Measurements from ENCODE around the gene ADARB2.
"Not testable (repeated sequence)": the region's sequence is repeated elsewhere in the genome, so short reads cannot be mapped to it uniquely, and the experiment has no call there.

The ADARB2 gene

GRCh38 chr10:1267568-1267967 lies 469.8 kb downstream of the ADARB2 start:
- DNase-seq: no peak

DNA sequence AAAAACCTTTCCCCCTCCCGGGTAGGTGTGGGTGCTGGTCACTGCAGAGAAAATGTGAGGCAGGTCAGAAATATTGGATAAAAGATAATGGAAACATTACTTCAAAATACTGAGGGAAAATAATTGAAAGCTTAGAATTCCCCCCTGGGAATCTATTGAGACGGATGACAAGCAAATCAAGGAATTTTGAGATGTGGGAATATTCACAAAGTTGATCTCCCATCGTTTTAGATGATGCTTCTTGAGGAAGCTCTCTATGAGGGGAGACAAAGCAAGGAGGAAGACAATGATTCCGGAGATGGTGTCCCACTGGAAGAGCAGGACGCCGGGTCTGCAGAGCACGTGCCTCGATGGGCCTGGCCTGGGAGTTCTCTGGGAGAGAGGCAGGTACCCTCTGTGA lies 470.2 kb downstream of the ADARB2 start:
- DNase-seq: no peak

- DNase-seq: no peak
Observed at GRCh38 chr10:1266033-1266802, 471.1 kb downstream of the ADARB2 start.

DNA sequence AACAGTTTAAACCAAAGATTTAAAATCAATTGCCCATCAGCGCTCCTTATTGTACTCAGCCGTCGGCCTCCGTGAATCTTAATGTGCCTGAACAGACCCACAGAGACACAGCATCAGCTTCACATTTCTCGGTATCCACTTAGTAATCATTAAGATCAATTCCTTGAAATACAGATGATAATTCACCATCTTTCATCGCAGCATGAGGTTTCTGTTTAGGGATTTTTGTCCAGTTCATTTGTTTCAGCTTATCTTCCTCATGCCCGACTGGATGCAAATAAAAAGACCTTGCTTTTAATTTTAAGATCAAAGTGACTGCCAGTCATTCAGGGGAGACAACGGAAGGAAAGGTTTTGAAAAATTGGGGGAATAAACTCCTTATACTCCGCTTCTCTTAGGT lies 473.3 kb downstream of the ADARB2 start:
- no peak for DNase-seq

- no peak for DNase-seq
Observed at GRCh38 chr10:1257274-1257673, 480.1 kb downstream of the ADARB2 start.

GRCh38 chr10:1256432-1256725 lies 480.9 kb downstream of the ADARB2 start:
- DNase-seq: no peak

DNA sequence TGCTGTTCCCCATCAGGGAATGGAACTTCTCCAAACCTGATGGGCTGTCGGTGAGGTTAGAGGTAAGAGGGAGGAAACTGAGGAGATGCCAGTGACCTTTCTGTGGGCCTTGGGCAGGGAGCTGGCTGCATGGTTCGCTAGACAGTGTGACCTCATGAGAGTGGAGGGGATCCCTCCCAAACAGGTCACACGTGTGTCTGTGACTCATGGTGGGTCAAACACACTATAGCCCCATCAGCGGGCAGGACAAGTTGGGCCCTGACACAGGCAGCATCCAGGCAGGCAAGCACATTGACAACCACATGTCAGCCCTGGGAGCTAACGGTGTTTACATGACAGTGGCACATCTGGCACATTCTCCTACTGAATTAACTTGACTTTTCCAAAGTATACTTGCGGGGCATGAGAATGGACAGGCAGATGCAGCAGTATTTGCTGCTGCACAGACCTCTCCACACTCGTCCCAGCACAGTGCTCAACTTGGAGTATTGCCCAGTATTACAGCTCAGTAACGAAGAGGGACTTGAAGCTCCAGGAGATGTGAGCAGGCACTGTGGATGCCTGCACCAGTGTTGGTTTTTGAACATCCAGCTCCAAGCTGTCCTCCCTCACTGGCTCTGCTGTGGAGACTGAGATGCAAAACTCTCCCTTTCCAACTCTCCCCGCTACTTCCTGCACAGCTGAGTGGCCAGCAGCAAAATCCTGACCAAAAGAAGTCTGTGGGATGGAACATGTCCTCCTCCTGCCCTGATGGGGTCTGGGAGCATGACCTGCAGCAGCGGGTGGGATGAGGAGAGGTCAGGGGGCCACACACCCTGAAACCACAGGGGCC lies 481.5 kb downstream of the ADARB2 start:
- no peak for DNase-seq

- DNase-seq: no peak
Observed at GRCh38 chr10:1255118-1255517, 482.2 kb downstream of the ADARB2 start.

GRCh38 chr10:1253523-1254353 lies 483.6 kb downstream of the ADARB2 start:
- DNase-seq: no peak

DNA sequence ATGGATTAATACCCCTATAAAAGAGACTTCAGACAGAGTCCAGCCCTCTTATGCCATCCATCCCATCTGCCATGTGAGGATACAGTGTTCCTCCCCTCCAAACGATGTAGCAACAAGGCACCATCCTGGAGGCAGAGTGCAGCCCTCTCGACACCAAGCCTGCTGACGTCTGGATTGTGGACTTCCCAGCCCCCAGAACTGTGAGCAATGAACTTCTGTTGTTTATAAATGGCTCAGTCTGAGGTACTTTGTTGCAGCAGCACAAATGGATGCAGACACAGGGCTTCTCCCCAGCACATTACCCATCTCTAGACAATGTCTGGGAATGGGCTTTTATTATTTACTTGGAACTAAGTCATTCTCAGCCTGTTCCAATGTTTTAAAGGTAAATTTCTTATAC lies 485.6 kb downstream of the ADARB2 start:
- no peak for DNase-seq

GRCh38 chr10:1249142-1249920 lies 488.0 kb downstream of the ADARB2 start:
- DNase-seq: no peak

DNA sequence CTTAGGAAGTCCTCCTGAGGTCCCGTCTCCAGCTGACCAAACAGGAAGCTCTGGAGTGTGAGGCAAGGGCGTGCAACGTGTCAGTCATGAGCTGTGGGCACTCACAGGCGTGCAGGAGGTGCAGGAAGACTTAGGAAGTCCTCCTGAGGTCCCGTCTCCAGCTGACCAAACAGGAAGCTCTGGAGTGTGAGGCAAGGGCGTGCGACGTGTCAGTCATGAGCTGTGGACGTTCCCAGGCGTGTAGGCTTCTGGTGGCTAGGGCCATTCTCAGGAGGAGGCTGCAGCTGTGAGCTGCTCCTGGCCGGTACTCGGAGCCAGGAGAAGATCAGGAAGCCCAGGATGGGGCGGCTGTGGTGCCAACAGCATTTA lies 489.1 kb downstream of the ADARB2 start:
- not testable (repeated sequence) for DNase-seq

DNA sequence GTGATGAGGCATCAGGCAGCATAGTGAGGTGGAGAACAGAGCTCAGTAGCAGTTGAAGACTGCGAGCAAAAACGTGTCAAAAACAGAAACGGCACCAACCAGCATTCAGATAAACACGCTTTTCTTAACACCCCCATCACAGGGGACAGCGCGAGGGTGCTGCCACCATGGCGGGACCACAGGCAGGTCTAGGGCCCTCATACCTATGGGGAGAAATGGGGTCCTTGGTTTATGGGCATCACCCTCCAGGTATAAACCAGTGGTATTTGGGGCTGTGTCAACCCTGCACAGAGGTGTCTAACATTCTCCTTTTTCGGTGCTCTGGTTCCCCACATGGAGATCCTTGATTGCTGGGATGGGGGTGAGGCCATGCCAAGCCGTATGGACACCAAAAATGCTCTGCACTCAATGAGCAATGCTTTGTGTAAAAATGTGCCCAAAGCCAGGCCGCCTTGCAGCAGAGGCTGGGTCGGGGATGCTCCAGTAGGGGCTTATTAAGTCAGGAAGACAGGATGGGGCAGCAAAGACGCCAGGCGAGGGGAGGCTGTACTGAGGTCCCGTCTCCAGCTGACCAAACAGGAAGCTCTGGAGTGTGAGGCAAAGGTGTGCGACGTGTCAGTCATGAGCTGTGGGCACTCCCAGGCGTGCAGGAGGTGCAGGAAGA lies 489.6 kb downstream of the ADARB2 start:
- no peak for DNase-seq

- DNase-seq: no peak
Observed at GRCh38 chr10:1244493-1244892, 492.8 kb downstream of the ADARB2 start.

DNA sequence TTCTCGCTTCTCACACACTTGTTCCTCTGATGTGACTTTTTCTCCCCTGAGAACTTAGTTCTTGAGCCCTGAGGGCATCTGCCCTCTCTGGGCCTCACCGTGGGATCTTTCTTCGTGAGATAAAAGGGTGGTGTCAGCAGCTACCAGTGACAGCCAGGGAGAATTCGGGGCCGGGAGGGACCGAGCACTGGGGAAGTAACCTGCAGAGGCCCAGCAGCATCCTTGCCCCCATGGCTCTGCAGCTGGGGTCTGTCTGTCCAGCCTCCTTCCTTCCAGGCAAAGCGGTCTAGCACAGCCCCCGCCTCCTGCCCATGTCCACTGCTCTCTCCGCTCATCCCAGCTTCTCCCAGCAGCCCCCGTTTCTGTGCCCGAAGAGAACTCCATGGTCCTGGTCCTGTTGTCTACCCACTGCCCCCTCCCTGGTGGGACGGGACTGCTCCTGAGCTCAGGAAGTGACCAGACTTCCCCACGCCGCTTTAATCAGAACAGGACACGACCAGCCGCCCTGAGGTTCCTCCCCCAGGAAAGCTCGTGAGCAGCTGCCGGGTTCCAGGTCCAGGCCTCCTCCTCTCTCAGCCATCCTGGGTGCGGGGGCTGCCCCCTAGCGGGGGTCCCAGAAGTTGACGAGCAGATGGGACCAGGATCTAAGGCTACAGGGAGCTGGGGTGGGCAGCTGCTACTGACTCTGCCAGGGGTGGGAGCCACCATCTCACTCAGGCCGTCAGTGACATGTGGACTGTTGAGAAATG lies 493.7 kb downstream of the ADARB2 start:
- no peak for DNase-seq

DNA sequence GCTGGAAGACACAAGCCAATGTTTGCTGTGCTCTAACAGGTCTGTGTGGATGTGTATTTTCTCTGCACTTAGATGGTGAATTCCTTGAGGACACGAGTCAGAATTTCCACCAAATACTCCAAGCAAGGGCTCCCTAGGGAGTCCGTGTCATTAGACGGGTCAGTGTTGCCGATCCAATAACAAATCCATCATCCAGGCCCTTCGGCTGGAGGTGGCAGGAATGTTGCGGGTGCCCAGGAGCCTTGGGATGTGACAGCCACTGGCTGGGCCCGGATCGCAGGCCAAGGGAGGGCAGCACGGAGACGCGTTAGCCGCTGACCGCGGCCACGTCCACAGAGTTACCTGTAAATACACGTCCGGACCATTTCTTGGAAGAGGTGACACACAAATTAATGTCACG lies 494.4 kb downstream of the ADARB2 start:
- no peak for DNase-seq

- DNase-seq: no peak
Observed at GRCh38 chr10:1241973-1242935, 495.1 kb downstream of the ADARB2 start.

DNA sequence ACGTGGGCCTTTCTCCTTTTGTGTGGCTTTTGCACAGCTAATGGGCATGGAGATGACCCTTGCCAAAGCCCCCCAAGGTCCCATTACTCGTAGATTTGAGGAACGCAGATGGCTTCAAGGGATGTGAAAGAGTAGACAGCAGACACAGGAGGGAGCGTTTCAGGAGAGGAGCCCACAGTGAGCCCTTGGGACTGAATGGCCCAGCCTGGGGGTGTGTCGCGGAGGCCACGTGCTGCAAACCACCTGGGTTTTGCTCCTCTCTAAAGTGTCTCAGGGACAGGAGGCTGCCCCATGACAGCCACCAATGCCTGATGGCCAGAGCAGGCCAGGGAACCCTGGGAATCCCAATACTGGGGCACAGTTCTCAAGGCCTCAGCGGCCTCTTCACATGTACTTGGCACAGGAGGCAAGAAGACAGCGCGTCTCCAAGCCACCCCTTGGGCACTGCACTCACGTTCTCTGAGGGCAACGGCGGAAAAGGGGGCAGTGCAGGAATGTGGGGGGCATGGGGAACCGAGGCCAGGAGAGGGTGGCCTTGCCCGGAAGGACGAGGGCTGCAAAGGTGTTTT lies 495.9 kb downstream of the ADARB2 start:
- DNase-seq: no peak

- no peak for DNase-seq
Observed at GRCh38 chr10:1240341-1240775, 497.0 kb downstream of the ADARB2 start.

DNA sequence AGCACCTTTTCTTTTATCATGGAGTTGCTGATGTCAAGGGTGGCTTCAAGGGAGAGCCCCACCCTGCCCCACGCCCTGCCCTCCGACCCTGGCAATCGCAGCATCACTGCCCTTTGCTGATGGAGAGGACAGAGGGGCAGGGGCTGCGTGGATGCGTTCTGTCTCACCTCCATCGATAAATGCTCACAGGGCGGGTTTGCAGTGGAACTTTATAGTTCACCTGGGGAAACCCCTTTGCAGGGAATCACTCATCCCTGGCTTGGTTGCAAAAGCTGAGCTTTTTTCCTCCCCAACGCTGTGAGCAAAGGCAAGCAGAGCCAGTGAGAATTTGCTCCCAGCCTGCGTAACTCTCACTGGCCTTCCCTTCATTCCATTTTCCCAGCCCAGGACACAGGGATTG lies 504.3 kb downstream of the ADARB2 start:
- DNase-seq: no peak
